Skeletal muscle cell (primary cell): ENCODE data around the gene PARVB.

Experiments used
- DNase-seq: peaks from one replicate; pipeline ENCODE4 v3.0.0-alpha.2; 2010; ENCODE audit warnings: low read depth
- H3K4me3 ChIP-seq: 2 replicates; pipeline ENCODE4 v1.5.1; 2011; ENCODE audit warnings: low read depth, mild to moderate bottlenecking, control low read depth, low read length, moderate library complexity

The PARVB gene

DNA sequence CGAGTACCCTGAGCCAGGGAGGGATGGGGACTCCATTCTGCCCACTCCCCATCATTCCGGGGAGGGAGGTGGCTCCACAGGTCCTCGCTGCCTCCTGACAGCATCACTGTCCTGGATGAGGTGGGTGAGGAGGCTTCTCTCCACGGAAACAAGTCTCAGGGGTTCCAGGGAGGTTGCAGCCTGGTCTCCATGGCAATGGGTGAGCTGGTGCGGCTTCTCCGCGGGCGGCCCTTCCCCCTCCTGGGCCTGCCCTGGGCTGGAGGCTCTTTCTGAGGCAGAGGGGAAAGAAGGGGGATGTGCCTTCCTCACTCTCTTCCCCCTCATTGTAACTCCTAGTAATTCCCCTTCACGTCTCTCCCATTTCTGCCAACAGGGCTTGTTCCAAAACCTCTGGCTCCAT, 119.5 kb downstream of the PARVB start:
- no peak for DNase-seq
- no peak overlapping the region for H3K4me3 ChIP-seq

DNA sequence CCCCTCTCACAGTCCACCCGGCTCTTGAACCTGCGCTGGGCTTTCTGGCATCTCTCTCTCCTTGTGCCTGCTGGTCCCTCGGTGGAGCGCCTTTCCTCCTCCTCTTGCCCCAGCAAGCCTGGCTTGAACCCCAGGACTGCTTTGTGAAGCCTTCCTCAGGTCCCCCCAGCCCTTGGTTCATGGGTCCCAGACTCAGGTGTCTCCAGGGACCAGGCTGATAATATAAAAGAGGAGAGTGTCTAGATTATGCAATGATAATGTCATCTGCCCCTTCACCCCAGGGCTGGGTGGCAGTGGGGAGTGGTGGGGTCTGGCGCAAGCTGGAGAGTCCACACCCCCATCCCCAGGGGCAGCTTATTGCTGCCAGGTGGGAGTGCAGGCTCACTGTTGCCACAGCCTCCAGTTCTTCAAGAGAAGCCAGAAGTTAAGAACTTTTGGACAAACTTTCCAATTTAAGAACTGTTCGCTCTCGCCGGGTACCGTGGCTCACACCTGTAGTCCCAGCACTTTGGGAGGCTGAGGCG, 120.0 kb downstream of the PARVB start:
- DNase-seq = no peak
- H3K4me3 ChIP-seq = no peak overlapping the region

DNA sequence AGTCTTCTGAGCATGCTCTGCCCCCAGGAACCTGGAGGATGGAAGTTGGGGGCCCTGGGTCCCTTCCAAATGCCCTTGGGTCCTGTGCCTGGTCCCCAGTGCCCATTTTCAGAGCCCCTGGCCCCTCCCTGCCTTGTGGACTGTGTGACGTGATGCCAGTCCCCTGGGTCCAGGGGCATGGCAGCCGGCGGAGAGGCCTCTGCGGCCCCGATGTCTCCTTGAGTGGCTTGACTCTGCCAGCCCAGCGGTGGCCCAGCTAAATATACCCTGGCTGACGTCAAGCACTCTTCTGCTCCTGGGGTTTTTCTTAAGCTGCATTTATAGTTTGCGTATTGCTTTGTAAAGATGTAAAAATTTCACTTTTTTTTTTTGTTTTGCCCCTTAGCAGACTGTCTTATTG, 121.4 kb downstream of the PARVB start:
- DNase-seq = no peak
- no peak overlapping the region for H3K4me3 ChIP-seq

- DNase-seq = no peak
- H3K4me3 ChIP-seq = no peak overlapping the region
These were observed 122.2 kb downstream of the PARVB start for GRCh38 chr22:44146088-44146861.

GRCh38 chr22:44147008-44147645, 123.0 kb downstream of the PARVB start:
- H3K4me3 ChIP-seq = no peak overlapping the region
- DNase-seq = no peak

- DNase-seq = no peak
- H3K4me3 ChIP-seq = no peak overlapping the region
These were observed 123.9 kb downstream of the PARVB start for GRCh38 chr22:44147821-44148574.

DNA sequence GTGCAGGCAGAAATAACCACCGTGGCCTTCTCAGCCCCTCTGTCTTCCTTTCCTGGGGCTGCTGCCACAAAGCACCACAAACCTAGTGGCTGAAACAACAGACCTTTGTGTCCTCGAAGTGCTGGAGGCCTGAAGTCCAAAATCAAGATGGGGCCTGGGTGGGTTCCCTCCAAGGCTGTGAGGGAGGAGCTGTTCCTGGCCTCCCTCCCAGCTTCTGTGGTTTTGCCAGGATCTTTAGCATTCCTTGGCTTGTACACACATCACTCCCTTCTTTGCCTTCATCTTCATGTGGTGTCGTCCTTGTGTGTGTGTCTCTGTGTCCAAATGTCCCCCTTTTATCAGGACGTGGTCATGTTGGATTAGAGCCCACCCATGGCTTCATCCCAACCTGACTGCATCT, 127.6 kb downstream of the PARVB start:
- no peak overlapping the region for H3K4me3 ChIP-seq
- DNase-seq = no peak

GRCh38 chr22:44153710-44154109, 129.6 kb downstream of the PARVB start:
- no peak overlapping the region for H3K4me3 ChIP-seq
- DNase-seq = no peak

DNA sequence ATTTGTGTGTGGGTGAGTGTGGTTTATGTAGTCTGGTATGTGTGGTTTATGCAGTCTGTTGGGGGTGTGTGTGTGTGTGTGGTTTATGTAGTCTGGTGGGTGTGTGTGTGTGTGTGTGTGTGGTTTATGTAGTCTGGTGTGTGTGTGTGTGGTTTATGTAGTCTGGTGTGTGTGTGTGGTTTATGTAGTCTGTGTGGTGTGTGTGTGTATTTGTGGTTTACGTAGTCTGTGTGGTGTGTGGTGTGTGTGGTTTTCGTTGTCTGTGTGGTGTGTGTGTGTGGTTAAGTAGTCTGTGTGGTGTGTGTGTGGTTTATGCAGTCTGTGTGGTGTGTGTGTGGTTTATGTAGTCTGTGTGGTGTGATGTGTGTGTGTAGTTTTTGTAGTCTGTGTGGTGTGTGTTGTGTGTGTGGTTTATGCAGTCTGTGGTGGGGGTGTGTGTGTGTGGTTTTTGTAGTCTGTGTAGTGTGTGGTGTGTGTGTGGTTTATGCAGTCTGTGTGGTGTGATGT, 130.4 kb downstream of the PARVB start:
- H3K4me3 ChIP-seq = no peak overlapping the region
- no peak for DNase-seq

DNA sequence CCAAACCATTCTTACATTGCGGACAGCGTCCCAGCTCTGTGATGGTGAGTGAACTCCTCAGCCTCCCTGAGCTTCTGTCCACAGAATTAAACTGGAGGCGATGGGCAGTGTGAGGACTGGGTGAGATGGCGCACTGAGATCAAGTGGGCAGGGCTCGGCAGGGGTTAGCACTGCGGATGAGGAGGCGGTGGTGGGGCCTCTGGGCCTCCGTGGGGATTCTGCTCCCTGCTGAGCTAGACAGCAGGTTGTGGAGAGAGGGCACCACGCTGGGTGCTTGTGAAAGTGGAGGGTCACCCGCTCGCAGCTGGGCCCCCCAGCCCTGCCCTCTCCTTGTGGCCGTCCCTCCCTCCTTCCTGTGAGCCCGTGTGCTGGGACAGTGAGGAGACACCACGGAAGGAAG, 131.0 kb downstream of the PARVB start:
- DNase-seq = no peak
- H3K4me3 ChIP-seq = no peak overlapping the region

- no peak overlapping the region for H3K4me3 ChIP-seq
- no peak for DNase-seq
These were observed 134.0 kb downstream of the PARVB start for GRCh38 chr22:44157916-44158618.

DNA sequence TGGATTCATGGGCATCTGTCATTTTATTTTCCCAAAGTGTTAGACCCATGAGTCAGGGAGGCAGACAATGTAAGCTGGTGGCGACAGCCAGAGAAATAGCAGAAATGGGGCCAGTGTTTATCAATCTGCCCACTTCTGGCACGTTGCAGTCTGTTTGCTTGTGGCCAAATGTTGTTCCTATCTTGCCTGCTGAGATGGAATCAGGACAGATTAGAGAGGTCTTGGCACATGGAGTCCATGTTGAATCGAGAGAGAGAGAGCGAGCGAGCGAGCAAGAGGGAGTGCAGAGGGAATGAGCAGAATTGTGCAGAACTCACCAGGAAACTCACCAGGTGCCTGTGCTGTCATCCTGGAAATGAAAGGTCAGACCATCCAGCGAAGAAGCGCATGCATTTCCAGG, 134.7 kb downstream of the PARVB start:
- DNase-seq = no peak
- no peak overlapping the region for H3K4me3 ChIP-seq

DNA sequence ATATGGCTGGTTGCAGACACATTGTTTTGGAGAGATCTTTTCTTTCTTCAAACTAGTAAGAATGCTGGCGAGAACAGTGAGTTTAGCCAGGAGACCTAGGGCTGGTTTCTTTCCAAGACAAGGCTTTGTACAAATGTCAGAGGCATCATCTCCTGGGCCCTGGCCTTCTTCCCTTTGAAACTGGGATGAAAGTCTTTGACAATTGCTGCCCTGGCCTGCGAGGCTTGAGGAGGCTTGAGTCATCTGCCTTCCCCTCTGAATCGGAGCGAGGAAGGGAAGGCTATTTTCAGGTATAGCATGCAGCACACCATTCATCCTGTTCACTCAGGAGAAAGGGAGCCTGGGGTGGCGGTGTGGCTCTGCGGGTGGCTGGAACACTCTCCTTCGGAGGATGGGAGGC, 135.1 kb downstream of the PARVB start:
- H3K4me3 ChIP-seq = no peak overlapping the region
- no peak for DNase-seq

DNA sequence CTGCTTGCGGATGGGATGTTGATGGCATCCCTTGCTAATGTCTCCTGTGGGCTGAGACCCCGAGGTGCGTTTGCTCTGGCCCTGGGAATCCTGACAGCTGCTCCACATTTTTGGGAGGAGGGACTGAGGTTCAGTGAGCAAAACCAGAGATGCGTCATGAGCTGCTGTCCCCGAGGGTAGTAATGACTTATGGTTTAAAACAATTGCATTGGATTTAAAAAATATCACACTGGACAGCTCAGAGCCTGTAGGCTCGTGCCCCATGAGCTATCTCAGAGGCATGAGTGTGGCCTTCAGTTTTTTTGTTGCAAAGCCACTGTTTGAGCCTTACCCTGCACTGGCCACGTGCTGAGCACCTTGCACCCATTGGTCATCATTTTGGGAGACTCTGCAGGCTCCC, 135.7 kb downstream of the PARVB start:
- no peak overlapping the region for H3K4me3 ChIP-seq
- DNase-seq = no peak

DNA sequence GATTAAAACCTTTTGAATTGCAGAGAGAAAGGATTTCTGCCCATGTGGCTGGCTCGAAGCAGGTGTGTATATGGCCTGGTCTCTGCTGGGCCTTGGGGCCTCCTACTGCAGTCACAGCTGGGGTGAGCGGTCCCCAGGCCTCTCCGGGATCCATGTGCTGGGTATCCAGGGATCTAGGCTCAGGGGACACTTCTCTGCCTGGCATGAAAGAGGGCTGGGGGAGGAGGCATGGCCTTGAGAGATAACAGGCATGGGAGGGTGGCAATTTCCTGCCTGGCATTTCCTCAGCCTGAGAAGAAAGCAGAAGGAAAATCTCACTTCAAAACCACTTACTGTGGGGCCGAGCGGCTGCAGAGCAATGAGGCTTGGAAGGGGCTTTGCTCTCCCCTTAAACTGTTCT, 136.3 kb downstream of the PARVB start:
- H3K4me3 ChIP-seq = no peak overlapping the region

DNA sequence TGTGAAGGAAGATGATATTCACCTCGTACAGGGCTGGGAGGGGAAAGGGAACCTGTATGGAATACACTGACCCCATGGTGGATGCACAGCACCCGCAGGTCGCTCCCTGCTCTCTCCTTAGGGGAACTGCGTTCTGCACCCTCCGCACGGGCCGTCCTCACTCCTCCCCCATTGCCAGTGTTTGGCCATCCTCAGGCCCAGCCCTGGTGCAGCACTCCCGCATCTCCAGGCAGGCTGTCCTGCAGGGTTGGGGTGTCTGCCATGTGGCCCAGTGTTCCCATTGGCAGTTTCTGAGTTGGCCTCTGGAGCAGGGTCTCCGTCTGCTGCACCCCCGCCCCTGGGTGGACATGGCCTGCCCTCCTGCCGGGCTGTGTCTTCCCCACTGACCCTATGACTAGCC, 137.6 kb downstream of the PARVB start:
- no peak for DNase-seq

More for the DNA sequence above, 136.3 kb downstream of the PARVB start:
- no peak for DNase-seq

GRCh38 chr22:44162960-44163359, 138.9 kb downstream of the PARVB start:
- DNase-seq = no peak
- H3K4me3 ChIP-seq = no peak overlapping the region

More for the DNA sequence above, 137.6 kb downstream of the PARVB start:
- H3K4me3 ChIP-seq = no peak overlapping the region

DNA sequence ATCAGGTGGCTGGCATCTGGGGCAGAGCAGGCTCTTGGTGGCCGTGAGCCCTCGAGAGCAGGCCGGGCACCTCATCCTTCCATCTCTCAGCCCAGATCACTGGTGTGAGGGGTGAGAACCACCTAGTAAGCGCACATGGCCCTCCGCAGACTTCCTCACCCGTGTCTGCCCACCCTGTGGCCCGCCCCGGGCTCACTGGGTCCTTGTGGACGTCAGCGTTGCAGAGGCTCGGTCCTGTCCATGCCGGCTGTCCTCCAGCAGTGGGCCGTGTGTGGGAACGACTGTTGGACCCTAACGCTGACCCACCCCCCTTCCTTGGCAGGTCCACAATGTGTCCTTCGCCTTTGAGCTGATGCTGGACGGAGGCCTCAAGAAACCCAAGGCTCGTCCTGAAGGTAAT, 139.4 kb downstream of the PARVB start:
- no peak overlapping the region for H3K4me3 ChIP-seq
- no peak for DNase-seq

DNA sequence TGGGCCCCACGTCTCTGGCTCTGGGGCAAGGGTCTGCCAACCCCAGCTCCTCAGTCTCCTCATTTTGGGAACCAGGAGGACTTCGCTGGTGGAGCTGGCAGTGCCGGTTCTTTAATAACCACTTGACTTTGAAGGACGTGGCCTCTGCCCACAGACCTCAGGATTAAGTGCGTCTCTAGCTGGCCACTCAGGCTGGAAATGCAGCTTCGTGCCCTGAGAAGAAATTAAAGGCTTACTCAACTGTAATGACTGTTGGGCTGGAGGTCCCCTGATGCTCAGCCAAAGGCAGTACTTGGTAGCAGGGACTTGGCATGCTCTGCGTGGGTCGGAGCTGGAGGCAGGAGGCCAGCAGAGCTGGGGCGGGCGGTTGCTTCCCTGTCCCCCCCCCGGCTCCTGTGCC, 139.9 kb downstream of the PARVB start:
- no peak overlapping the region for H3K4me3 ChIP-seq
- DNase-seq = no peak
